Activated CD4-positive, alpha-beta T cell treated with anti-CD3 and anti-CD28 coated beads, Interleukin-2, amount 10 ng/mL, durations not matched to agents 7 days and 5 days (primary cell): ENCODE results near the gene NOD1. TPM values are rescaled to one million over a fixed set of nuclear protein-coding genes. Genes with fewer than 3 reads are reported as not detected.
"Not testable (repeated sequence)": the region's sequence is repeated elsewhere in the genome, so short reads cannot be mapped to it uniquely, and the experiment has no call there.

Experiments
- CTCF ChIA-PET: fragments of 350-600 bp; sonication (Branson Sonifier 250); formaldehyde crosslinking; loops from one replicate; lab custom pipeline; 2021; ENCODE audit warnings: antibody characterized with exemption; lab: Charles Lee
- POLR2A ChIA-PET: fragments of 350-600 bp; sonication (Branson Sonifier 250); formaldehyde crosslinking; loops from one replicate; lab custom pipeline; 2021; ENCODE audit warnings: antibody characterized with exemption; lab: Charles Lee
- DNase-seq: peaks from one replicate; pipeline ENCODE4 v3.0.0-alpha.2; 2020
- H3K27ac Mint-ChIP-seq: one replicate; pipeline ENCODE4 v1.8.0; 2021; ENCODE audit warnings: mild to moderate bottlenecking, moderate library complexity, mixed read lengths
- H3K27me3 Mint-ChIP-seq: one replicate; pipeline ENCODE4 v1.8.0; 2021; ENCODE audit warnings: mixed read lengths
- H3K36me3 Mint-ChIP-seq: one replicate; pipeline ENCODE4 v1.8.0; 2021; ENCODE audit warnings: low read depth, mixed read lengths
- H3K4me1 Mint-ChIP-seq: one replicate; pipeline ENCODE4 v1.8.0; 2021; ENCODE audit warnings: mixed read lengths
- H3K4me3 Mint-ChIP-seq: one replicate; pipeline ENCODE4 v1.8.0; 2021; ENCODE audit warnings: mild to moderate bottlenecking, moderate library complexity, mixed read lengths
- H3K9me3 Mint-ChIP-seq: one replicate; pipeline ENCODE4 v1.8.0; 2021; ENCODE audit warnings: mixed read lengths
- total RNA-seq, 2 experiments: library from RNA; stranded (reverse); gene quantifications; one replicate each; pipeline ENCODE4 v1.2.3, GENCODE V29; 2021

NOD1 gene
- total RNA-seq, 2 experiments from 2014 or later: 17.0 to 21.1 TPM

DNA sequence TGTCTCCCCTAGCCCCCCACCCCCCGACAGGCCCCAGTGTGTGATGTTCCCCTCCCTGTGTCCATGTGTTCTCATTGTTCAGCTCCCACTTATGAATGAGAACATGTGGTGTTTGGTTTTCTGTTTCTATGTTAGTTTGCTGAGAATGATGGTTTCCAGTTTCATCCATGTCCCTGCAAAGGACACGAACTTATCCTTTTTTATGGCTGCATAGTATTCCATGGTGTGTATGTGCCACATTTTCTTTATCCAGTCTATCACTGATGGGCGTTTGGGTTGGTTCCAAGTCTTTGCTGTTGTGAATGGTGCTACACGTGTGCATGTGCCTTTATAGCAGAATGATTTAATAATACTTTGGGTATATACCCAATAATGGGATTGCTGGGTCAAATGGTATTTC is 97.8 kb downstream of the NOD1 start:
- DNase-seq, H3K9me3 Mint-ChIP-seq, POLR2A ChIA-PET, CTCF ChIA-PET, H3K36me3 Mint-ChIP-seq, H3K27me3 Mint-ChIP-seq, H3K4me3 Mint-ChIP-seq, H3K4me1 Mint-ChIP-seq, H3K27ac Mint-ChIP-seq: not testable (repeated sequence)

- Mint-ChIP-seq H3K9me3 (peaks cover 9% of the 10 kb centered on the region), H3K27ac (no peak overlapping the region), H3K4me1 (no peaks in the 10 kb centered on the region), H3K36me3 (peaks cover 2% of the 10 kb centered on the region), H3K27me3 (no peaks in the 10 kb centered on the region), H3K4me3 (no peak overlapping the region)
- ChIA-PET CTCF (no interaction called here), POLR2A (no interaction called here)
- no peak for DNase-seq
Observed at GRCh38 chr7:30380294-30380693, 98.3 kb downstream of the NOD1 start.

GRCh38 chr7:30379741-30380140 is 98.8 kb downstream of the NOD1 start:
- H3K27ac Mint-ChIP-seq: no peak overlapping the region
- peaks cover 2% of the 10 kb centered on the region for H3K36me3 Mint-ChIP-seq
- H3K9me3 Mint-ChIP-seq: peaks cover 9% of the 10 kb centered on the region
- no peak overlapping the region for H3K4me3 Mint-ChIP-seq
- no peaks in the 10 kb centered on the region for H3K4me1 Mint-ChIP-seq
- POLR2A ChIA-PET: interaction anchor here (0.6 kb wide), 1 partner anchor 258 kb away, joined by 3 read pairs; no protein-coding TSS in a partner anchor
- H3K27me3 Mint-ChIP-seq: no peaks in the 10 kb centered on the region
- CTCF ChIA-PET: no interaction called here
- DNase-seq: no peak

GRCh38 chr7:30379131-30379530 is 99.5 kb downstream of the NOD1 start:
- POLR2A ChIA-PET: no interaction called here
- Mint-ChIP-seq H3K4me3 (no peak overlapping the region), H3K9me3 (peaks cover 6% of the 10 kb centered on the region)

DNA sequence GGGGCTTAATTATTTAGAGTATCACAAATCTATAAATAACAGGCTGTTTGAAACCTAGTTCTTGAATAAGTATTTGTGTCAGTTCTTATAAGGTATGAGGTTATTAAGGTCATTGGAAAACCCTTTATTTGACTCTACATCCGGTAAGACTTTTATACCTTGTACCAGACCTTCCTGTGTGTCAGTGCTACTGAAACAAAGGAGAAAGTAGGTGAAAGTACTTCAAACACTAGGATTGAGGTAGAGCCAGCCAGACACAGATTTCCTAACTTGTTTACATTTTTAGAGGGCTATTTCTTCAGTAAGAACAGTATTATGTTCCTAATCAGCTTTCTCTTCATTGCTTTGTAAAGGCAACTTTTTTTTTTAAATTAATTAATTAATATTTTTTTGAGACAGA is 100.3 kb downstream of the NOD1 start:
- H3K27me3 Mint-ChIP-seq: no peaks in the 10 kb centered on the region
- H3K36me3 Mint-ChIP-seq: peaks cover 2% of the 10 kb centered on the region
- no peaks in the 10 kb centered on the region for H3K4me1 Mint-ChIP-seq
- H3K9me3 Mint-ChIP-seq: peaks cover 4% of the 10 kb centered on the region
- no peak for DNase-seq
- H3K4me3 Mint-ChIP-seq: no peak overlapping the region
- ChIA-PET POLR2A (no interaction called here), CTCF (no interaction called here)
- H3K27ac Mint-ChIP-seq: no peak overlapping the region

More at GRCh38 chr7:30379131-30379530, 99.5 kb downstream of the NOD1 start:
- Mint-ChIP-seq H3K4me1 (no peaks in the 10 kb centered on the region), H3K27me3 (no peaks in the 10 kb centered on the region), H3K27ac (no peak overlapping the region), H3K36me3 (peaks cover 2% of the 10 kb centered on the region)
- DNase-seq: no peak
- CTCF ChIA-PET: no interaction called here

Other genes with a start within 250 kb of the NOD1 start
- 10 to 100 TPM; 16.8 to 18.5 TPM for gene ZNRF2, start 194.2 kb downstream of the NOD1 start, total RNA-seq
- gene GGCT, start 26.0 kb upstream of the NOD1 start, total RNA-seq: 10 to 100 TPM; 39.9 to 42.6 TPM
- 100 to 1,000 TPM; 165 to 167 TPM for gene GARS1, start 116.1 kb upstream of the NOD1 start, total RNA-seq
- gene CRHR2, start 203.7 kb upstream of the NOD1 start, total RNA-seq: not detected